MG63 (cell line): ENCODE data around the gene NAA30. TPM values are rescaled to one million over a fixed set of nuclear protein-coding genes. Genes with fewer than 3 reads are reported as not detected.

Experiments used
- DNase-seq: peaks from one replicate; pipeline ENCODE4 v3.0.0-alpha.2; 2020
- H3K27me3 ChIP-seq: fragments of 250-450 bp; sonication (Bioruptor Pico); 2 replicates; pipeline ENCODE4 v1.5.1; 2020; ENCODE audit warnings: mild to moderate bottlenecking, moderate library complexity
- H3K36me3 ChIP-seq: fragments of 250-450 bp; sonication (Bioruptor Pico); 2 replicates; pipeline ENCODE4 v1.5.1; 2020; ENCODE audit warnings: mild to moderate bottlenecking, moderate library complexity
- H3K4me3 ChIP-seq: fragments of 250-450 bp; sonication (Bioruptor Pico); 2 replicates; pipeline ENCODE4 v1.5.1; 2020; ENCODE audit warnings: mild to moderate bottlenecking, moderate library complexity
- H3K9me3 ChIP-seq: fragments of 250-450 bp; sonication (Bioruptor Pico); 2 replicates; pipeline ENCODE4 v1.5.1; 2020; ENCODE audit warnings: mild to moderate bottlenecking, moderate library complexity
- total RNA-seq: library from RNA; depleted of rRNA; stranded (reverse); fragments of >200 nt; shearing (Covaris generic); gene quantifications from 2 replicates; pipeline ENCODE4 v1.2.3, GENCODE V29; 2014; ENCODE audit warnings: low replicate concordance; rRNA removed

The NAA30 gene
- total RNA-seq, 1 experiment from 2014 or later = 6.4 TPM

DNA sequence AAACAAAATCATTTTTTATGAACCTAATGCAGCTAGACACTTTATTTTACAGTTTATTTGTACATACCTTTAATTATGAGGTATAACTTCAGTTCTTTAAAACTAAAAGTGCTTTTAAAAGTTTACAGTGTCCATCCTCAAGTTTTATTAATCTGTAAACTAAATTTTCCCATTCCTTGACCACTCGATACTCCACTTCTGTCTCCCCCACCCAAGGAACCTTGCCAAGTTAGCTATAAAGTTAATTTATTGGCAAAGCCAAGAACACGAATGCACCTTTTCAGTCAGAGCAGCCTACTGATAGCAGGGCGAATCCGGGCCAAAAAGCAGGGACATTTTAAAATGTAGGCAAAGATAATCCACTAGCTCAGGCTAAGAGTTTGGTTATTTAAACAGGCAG is 29.6 kb downstream of the NAA30 start:
- Histone ChIP-seq H3K9me3 (no peaks in the 10 kb centered on the region), H3K27me3 (no peaks in the 10 kb centered on the region), H3K36me3 (no peaks in the 10 kb centered on the region), H3K4me3 (no peak overlapping the region)
- no peak for DNase-seq

DNA sequence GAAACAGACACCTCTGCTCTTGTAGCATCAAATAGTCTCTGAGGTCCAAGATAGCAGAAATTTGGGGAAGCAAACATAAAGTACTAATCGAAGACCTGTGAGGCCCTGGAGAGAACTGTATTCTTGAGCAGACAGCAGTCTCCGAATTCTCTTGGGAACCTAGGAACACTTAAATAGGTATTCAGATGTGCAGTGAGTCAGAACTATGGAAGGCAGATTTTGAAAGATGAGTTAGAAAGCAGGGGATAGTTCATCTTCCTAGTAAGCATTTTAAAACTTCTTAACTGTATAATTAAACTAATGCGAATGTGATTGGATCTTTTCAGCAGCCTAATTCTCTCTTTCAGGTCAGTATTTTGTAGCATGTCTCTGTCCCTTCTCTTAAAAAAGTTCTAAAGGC is 30.6 kb downstream of the NAA30 start:
- H3K4me3 ChIP-seq = no peak overlapping the region
- DNase-seq = no peak

DNA sequence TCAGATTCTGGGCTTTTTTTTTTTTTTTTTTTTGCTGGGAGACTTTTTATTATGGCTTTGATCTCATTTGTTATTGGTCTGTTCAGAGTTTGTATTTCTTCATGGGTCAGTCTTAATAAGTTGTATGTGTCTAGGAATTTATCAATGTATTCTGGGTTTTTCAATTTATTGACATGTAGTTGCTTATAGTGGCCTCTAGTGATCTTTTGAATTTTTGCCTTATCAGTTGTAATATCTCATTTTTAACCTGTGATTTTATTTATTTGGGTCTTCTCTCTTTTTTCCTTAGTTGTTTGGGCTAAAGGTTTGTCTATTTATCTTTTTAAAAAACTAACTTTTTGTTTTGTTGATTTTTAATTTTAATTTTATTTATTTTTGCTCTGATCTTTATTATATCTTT is 45.5 kb downstream of the NAA30 start:
- H3K27me3 ChIP-seq = no peaks in the 10 kb centered on the region
- H3K9me3 ChIP-seq = no peaks in the 10 kb centered on the region
- H3K36me3 ChIP-seq = no peaks in the 10 kb centered on the region
- H3K4me3 ChIP-seq = no peak overlapping the region
- DNase-seq = no peak

More for the DNA sequence above, 30.6 kb downstream of the NAA30 start:
- Histone ChIP-seq H3K9me3 (no peaks in the 10 kb centered on the region), H3K36me3 (no peaks in the 10 kb centered on the region), H3K27me3 (no peaks in the 10 kb centered on the region)

- H3K27me3 ChIP-seq = no peaks in the 10 kb centered on the region
- DNase-seq = no peak
- H3K4me3 ChIP-seq = no peak overlapping the region
- no peaks in the 10 kb centered on the region for H3K9me3 ChIP-seq
- no peaks in the 10 kb centered on the region for H3K36me3 ChIP-seq
Measured at GRCh38 chr14:57461777-57462320, 71.5 kb downstream of the NAA30 start.

GRCh38 chr14:57462551-57462950 is 72.2 kb downstream of the NAA30 start:
- no peak overlapping the region for H3K4me3 ChIP-seq
- H3K9me3 ChIP-seq = no peaks in the 10 kb centered on the region
- H3K27me3 ChIP-seq = no peaks in the 10 kb centered on the region
- no peaks in the 10 kb centered on the region for H3K36me3 ChIP-seq
- no peak for DNase-seq

DNA sequence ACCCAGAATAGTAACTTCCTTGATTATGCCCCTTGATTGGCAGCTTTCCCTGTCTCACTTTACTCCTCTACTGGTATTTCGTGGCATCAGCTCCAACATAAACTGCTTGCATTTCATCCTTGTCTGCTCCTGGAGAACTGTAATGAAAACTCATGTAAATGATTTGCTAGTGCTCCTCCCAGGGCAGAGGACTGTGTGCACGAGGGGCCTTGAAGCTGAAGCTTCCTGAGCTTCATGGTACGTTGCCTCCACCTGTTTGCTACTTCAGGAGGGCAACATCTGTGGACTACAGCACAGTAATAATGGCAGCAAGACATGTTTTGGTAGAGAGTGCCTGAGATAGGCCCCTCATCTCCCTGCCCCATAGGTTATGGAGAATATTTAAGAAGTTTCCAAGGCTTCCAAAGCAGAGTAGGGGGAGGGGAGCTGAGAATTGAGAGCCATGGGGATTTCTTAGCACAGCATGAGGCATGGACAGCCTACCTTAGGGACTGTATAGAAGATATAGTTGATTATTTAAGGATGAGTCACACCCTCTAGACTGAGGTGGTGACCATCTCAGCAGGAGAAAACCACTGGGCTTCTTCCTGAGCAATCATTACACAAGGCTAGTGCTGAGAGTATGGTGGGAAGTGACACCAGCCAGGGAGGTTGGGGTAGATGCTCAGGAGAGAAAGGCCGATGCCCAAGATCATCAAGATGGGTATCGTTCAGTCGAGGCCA is 73.8 kb downstream of the NAA30 start:
- Histone ChIP-seq H3K27me3 (no peaks in the 10 kb centered on the region), H3K36me3 (no peaks in the 10 kb centered on the region), H3K9me3 (no peaks in the 10 kb centered on the region), H3K4me3 (no peak overlapping the region)
- DNase-seq = no peak

Other genes with a start within 250 kb of the NAA30 start
- gene EXOC5, start 121.7 kb upstream of the NAA30 start, total RNA-seq = 15.4 and 74.9 TPM in 2 replicates
- gene AP5M1, start 121.6 kb upstream of the NAA30 start, total RNA-seq = 2.9 and 6.6 TPM in 2 replicates
- gene CCDC198, start 103.3 kb downstream of the NAA30 start, total RNA-seq = not detected in 2 replicates